ENCODE measurements around the gene SPC25. TPM values are rescaled to one million over a fixed set of nuclear protein-coding genes. Genes with fewer than 3 reads are reported as not detected.

SPC25 gene
- total RNA-seq, 1 experiment from 2014 or later: 31.5 TPM

DNA sequence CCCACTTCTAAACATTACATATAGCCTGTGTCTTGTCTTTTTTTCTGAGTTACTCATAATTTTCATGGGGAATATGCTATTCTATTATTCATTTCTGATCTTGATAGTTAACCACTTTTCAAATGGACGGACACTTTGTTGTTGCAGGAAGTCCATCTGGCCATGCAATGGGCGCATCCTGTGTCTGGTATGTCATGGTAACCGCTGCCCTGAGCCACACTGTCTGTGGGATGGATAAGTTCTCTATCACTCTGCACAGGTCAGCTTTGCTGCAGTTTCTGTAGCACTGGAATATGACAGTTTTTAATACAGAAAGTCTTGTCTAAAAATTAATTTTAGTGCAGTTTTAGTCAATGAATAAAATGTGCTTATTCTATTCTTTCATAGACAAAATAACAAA is 14.1 kb upstream of the SPC25 start:
- H4K20me1 ChIP-seq (ENCODE audit: control insufficient read depth, insufficient read depth, insufficient read length): no peaks in the 10 kb centered on the region
- no peaks in the 10 kb centered on the region for H3K23me2 ChIP-seq (ENCODE audit: insufficient read length, low read depth, low read length, poor library complexity, severe bottlenecking)
- no peak overlapping the region for H3K14ac ChIP-seq (ENCODE audit: insufficient read depth, low read length)
- no peak overlapping the region for H3K27ac ChIP-seq (ENCODE audit: insufficient read length, low read depth, low read length)
- H3K4ac ChIP-seq (ENCODE audit: low read depth, low read length): no peak overlapping the region
- H4K91ac ChIP-seq (ENCODE audit: insufficient read length, low read depth, low read length): no peak overlapping the region
- no peak overlapping the region for H4K5ac ChIP-seq (ENCODE audit: insufficient read length, low read depth, low read length)
- H2AFZ ChIP-seq (ENCODE audit: low read length): no peak overlapping the region
- H3K23ac ChIP-seq (ENCODE audit: insufficient read length, low read depth, low read length): no peak overlapping the region
- H2BK15ac ChIP-seq (ENCODE audit: low read depth, low read length): no peak overlapping the region
- no peak overlapping the region for H3K9ac ChIP-seq (ENCODE audit: extremely low read depth, insufficient read length, low read length)
- no peak overlapping the region for H3K18ac ChIP-seq (ENCODE audit: insufficient read length, low read depth, low read length)
- no peak overlapping the region for H4K8ac ChIP-seq (replicated peaks; ENCODE audit: insufficient read length, low read depth, low read length)
- DNase-seq: no peak
- Mint-ChIP-seq H3K9me3 (no peaks in the 10 kb centered on the region), H3K27ac (no peak overlapping the region), H3K27me3 (ENCODE audit: low read depth) (no peaks in the 10 kb centered on the region; the same call in 1 of the 2 replicates), H3K4me1 (peaks cover 46 to 47% of the 10 kb centered on the region in 2 experiments), H3K36me3 (ENCODE audit: insufficient read depth in 1 of 3, low read depth in 3 of 3) (no peaks in the 10 kb centered on the region), H3K4me3 (no peak overlapping the region)
- H2BK120ac ChIP-seq (ENCODE audit: low read depth, low read length, poor library complexity, severe bottlenecking): no peak overlapping the region
- H3K4me2 ChIP-seq (ENCODE audit: insufficient read depth, insufficient read length, low read length): no peak overlapping the region
- H3K4me1 ChIP-seq (ENCODE audit: insufficient read depth, low read length): peaks cover 15% of the 10 kb centered on the region; the same call in 1 of the 2 replicates
- no peaks in the 10 kb centered on the region for H3K79me2 ChIP-seq (ENCODE audit: insufficient read depth, low read length)
- no CpG with 5 or more reads among the region's 3 CpGs for WGBS (ENCODE audit: extremely low coverage, insufficient read length, low lambda C conversion rate)
- TF ChIP-seq CTCF (conservative IDR thresholded peaks at IDR 0.05): no peak
- no peak overlapping the region for H3K56ac ChIP-seq (ENCODE audit: insufficient read length, low read depth, low read length)
- no peak overlapping the region for H2BK5ac ChIP-seq (ENCODE audit: insufficient read length, low read length)
- no peaks in the 10 kb centered on the region for H3K9me3 ChIP-seq (ENCODE audit: control insufficient read depth, low read depth, low read length)
- H3K79me1 ChIP-seq (ENCODE audit: insufficient read depth, low read depth, low read length, poor library complexity, severe bottlenecking): no peaks in the 10 kb centered on the region
- H3T11ph ChIP-seq (ENCODE audit: low read length): no peak overlapping the region
- no peak overlapping the region for H2BK20ac ChIP-seq (ENCODE audit: low read depth, low read length, poor library complexity, severe bottlenecking)
- no peak overlapping the region for H2AK5ac ChIP-seq (ENCODE audit: insufficient read length, low read length)
- no peak overlapping the region for H2BK12ac ChIP-seq (ENCODE audit: insufficient read length, low read depth, low read length)
- no peaks in the 10 kb centered on the region for H3K27me3 ChIP-seq (ENCODE audit: insufficient read depth, low read length)

Data from H9 (cell line).